IMR-90 (cell line): Measurements from ENCODE around the gene PRKN. TPM values are rescaled to one million over a fixed set of nuclear protein-coding genes. Genes with fewer than 3 reads are reported as not detected.

Experiments
- ATAC-seq: fragments of 200-7000 bp; cut with Tn5 transposase; 2 replicates; pipeline ENCODE4 v1.9.1; 2020; ENCODE audit warnings: low read depth, mild to moderate bottlenecking, moderate library complexity
- BruUV-seq: library from RNA; stranded (reverse); fragments of 400-500 nt; replicated peaks from 2 replicates; lab custom pipeline; 2021; lab: Mats Ljungman, UMichigan
- CTCF ChIA-PET: fragments of 300-600 bp; formaldehyde crosslinking; extraction: SDS; loops from one replicate; lab custom pipeline; 2021; ENCODE audit warnings: antibody characterized with exemption; lab: Yijun Ruan, JAX
- POLR2A ChIA-PET: fragments of 300-600 bp; sonication (Branson Sonifier 250); formaldehyde crosslinking; loops from one replicate; lab custom pipeline; 2022; ENCODE audit warnings: antibody characterized with exemption; ENCODE audit not compliant: unreplicated experiment; lab: Charles Lee
- DNase-seq: peaks from one replicate; pipeline ENCODE4 v3.0.0; 2013
- H2AFZ ChIP-seq: replicated peaks from 2 replicates; pipeline ENCODE3; 2013; ENCODE audit warnings: low read length, mild to moderate bottlenecking; ENCODE audit not compliant: poor library complexity
- H2AK5ac ChIP-seq: 2 replicates; pipeline ENCODE4 v1.6.1; 2013; ENCODE audit warnings: low read depth, low read length, inconsistent platforms
- H2AK9ac ChIP-seq: replicated peaks from 2 replicates; pipeline ENCODE3; 2013; ENCODE audit warnings: mild to moderate bottlenecking, low read depth, low read length, moderate library complexity; ENCODE audit not compliant: poor library complexity
- H2BK120ac ChIP-seq: 2 replicates; pipeline ENCODE4 v1.6.1; 2013; ENCODE audit warnings: low read depth, low read length, inconsistent platforms
- H2BK15ac ChIP-seq: 3 replicates; pipeline ENCODE4 v1.6.1; 2013; ENCODE audit warnings: low read depth, low read length, inconsistent platforms
- H2BK20ac ChIP-seq: 2 replicates; pipeline ENCODE4 v1.6.1; 2013; ENCODE audit warnings: low read depth, mild to moderate bottlenecking, inconsistent platforms, low read length, moderate library complexity
- H2BK5ac ChIP-seq: 2 replicates; pipeline ENCODE4 v1.6.1; 2013; ENCODE audit warnings: mild to moderate bottlenecking, low read depth, low read length, inconsistent platforms; ENCODE audit not compliant: poor library complexity, severe bottlenecking
- H3K14ac ChIP-seq: replicated peaks from 2 replicates; pipeline ENCODE4 v1.6.1; 2013; ENCODE audit warnings: low read depth, low read length, inconsistent platforms
- H3K18ac ChIP-seq: 2 replicates; pipeline ENCODE4 v1.6.1; 2013; ENCODE audit warnings: low read depth, low read length, control low read depth
- H3K23ac ChIP-seq: 2 replicates; pipeline ENCODE4 v1.6.1; 2013; ENCODE audit warnings: low read depth, low read length, inconsistent platforms
- H3K27ac ChIP-seq: 2 replicates; pipeline ENCODE4 v1.5.1; 2013; ENCODE audit warnings: mild to moderate bottlenecking, control low read depth, low read length; ENCODE audit not compliant: insufficient read depth
- H3K27me3 ChIP-seq: 2 replicates; pipeline ENCODE4 v1.6.1; 2013; ENCODE audit warnings: low read length; ENCODE audit not compliant: control insufficient read depth, insufficient read depth
- H3K36me3 ChIP-seq: 2 replicates; pipeline ENCODE4 v1.6.1; 2013; ENCODE audit warnings: low read length, mixed read lengths; ENCODE audit not compliant: control insufficient read depth, insufficient read depth
- H3K4ac ChIP-seq: 2 replicates; pipeline ENCODE4 v1.6.1; 2013; ENCODE audit warnings: low read depth, low read length, inconsistent platforms
- H3K4me1 ChIP-seq: 2 replicates; pipeline ENCODE4 v1.6.1; 2013; ENCODE audit warnings: low read length, mixed read lengths; ENCODE audit not compliant: control insufficient read depth, insufficient read depth
- H3K4me2 ChIP-seq: 2 replicates; pipeline ENCODE4 v1.6.1; 2013; ENCODE audit warnings: low read depth, mild to moderate bottlenecking, control low read depth, low read length, moderate library complexity
- H3K4me3 ChIP-seq: 2 replicates; pipeline ENCODE4 v1.5.1; 2013; ENCODE audit warnings: low read depth, mild to moderate bottlenecking, control low read depth, low read length, moderate library complexity; ENCODE audit not compliant: insufficient read depth
- H3K56ac ChIP-seq: 2 replicates; pipeline ENCODE4 v1.6.1; 2013; ENCODE audit warnings: low read length, inconsistent platforms; ENCODE audit not compliant: insufficient read depth; ENCODE audit errors: extremely low read depth
- H3K79me1 ChIP-seq, 2 experiments: 2 replicates each; pipeline ENCODE4 v1.6.1; 2013; ENCODE audit warnings: low read length in 2 of 2, inconsistent platforms in 1 of 2, low read depth in 1 of 2
- H3K9ac ChIP-seq: 2 replicates; pipeline ENCODE4 v1.6.1; 2013; ENCODE audit warnings: low read depth, low read length, control low read depth
- H3K9me1 ChIP-seq: 2 replicates; pipeline ENCODE4 v1.6.1; 2013; ENCODE audit warnings: low read length, inconsistent platforms; ENCODE audit not compliant: insufficient read depth
- H3K9me3 ChIP-seq: 2 replicates; pipeline ENCODE4 v1.6.1; 2013; ENCODE audit warnings: low read length; ENCODE audit not compliant: control insufficient read depth, insufficient read depth
- H4K20me1 ChIP-seq: 2 replicates; pipeline ENCODE4 v1.6.1; 2013; ENCODE audit warnings: low read length, inconsistent platforms; ENCODE audit not compliant: insufficient read depth
- H4K5ac ChIP-seq: 2 replicates; pipeline ENCODE4 v1.6.1; 2013; ENCODE audit warnings: mild to moderate bottlenecking, low read depth, low read length, control low read depth
- H4K8ac ChIP-seq, 2 experiments: 2 replicates each; pipeline ENCODE4 v1.6.1; 2013; ENCODE audit warnings: low read depth in 2 of 2, low read length in 2 of 2, control low read depth in 1 of 2, inconsistent platforms in 1 of 2
- H4K91ac ChIP-seq: 2 replicates; pipeline ENCODE4 v1.6.1; 2013; ENCODE audit warnings: low read depth, low read length, inconsistent platforms; ENCODE audit not compliant: insufficient read depth
- BHLHE40 ChIP-seq: fragments of 150-350 bp; IDR thresholded peaks from 2 replicates; pipeline ENCODE4 v1.6.1; 2016; ENCODE audit warnings: mild to moderate bottlenecking, low read depth, low read length
- ELK1 ChIP-seq: fragments of 150-350 bp; IDR thresholded peaks from 2 replicates; pipeline ENCODE4 v1.6.1; 2016; ENCODE audit warnings: low read depth, mild to moderate bottlenecking, low read length, moderate library complexity, borderline replicate concordance
- FOS ChIP-seq: fragments of 150-350 bp; IDR thresholded peaks from 2 replicates; pipeline ENCODE4 v1.6.1; 2016; ENCODE audit warnings: low read depth, low read length
- MAFK ChIP-seq: IDR thresholded peaks from 2 replicates; pipeline ENCODE4 v1.6.1; 2012; ENCODE audit warnings: low read depth, low read length, improper control_type of control experiment
- MXI1 ChIP-seq: IDR thresholded peaks from 2 replicates; pipeline ENCODE4 v1.6.1; 2012; ENCODE audit warnings: low read depth, mild to moderate bottlenecking, low read length, moderate library complexity, borderline replicate concordance
- POLR2A ChIP-seq: IDR thresholded peaks from 2 replicates; pipeline ENCODE4 v1.6.1; 2012; ENCODE audit warnings: mild to moderate bottlenecking, low read depth, low read length
- RAD21 ChIP-seq: IDR thresholded peaks from 2 replicates; pipeline ENCODE4 v1.6.1; 2012; ENCODE audit warnings: low read length, improper control_type of control experiment
- RCOR1 ChIP-seq: IDR thresholded peaks from 2 replicates; pipeline ENCODE4 v1.6.1; 2012; ENCODE audit warnings: mild to moderate bottlenecking, low read length, improper control_type of control experiment; ENCODE audit not compliant: insufficient replicate concordance
- SMC3 ChIP-seq: fragments of 150-350 bp; IDR thresholded peaks from 2 replicates; pipeline ENCODE4 v1.6.1; 2016; ENCODE audit warnings: low read depth, mild to moderate bottlenecking, antibody characterized with exemption, low read length, moderate library complexity
- WGBS, 2 experiments: methylation state at CpG; one replicate each; pipeline versions ENCODE4 v1.1.5 to v1.1.7; 2013; ENCODE audit warnings: missing lambda C conversion rate in 2 of 2; ENCODE audit not compliant: insufficient read length in 1 of 2; ENCODE audit errors: extremely low coverage in 2 of 2; 5-methylcytosine and 5-hydroxymethylcytosine counted together
- dilution Hi-C: fragments of 300-500 bp; cut with HindIII; formaldehyde crosslinking; loops from one replicate; pipeline ENCODE4 v1.14.3; 2018; ENCODE audit warnings: low sequenced_read_pairs; ENCODE audit not compliant: unreplicated experiment
- in situ Hi-C: fragments of 300-500 bp; cut with MboI; formaldehyde crosslinking; loops from 3 replicates; pipeline ENCODE4 v1.14.3; 2019; ENCODE audit warnings: low sequenced_read_pairs, inconsistent platforms, mixed read lengths
- intact Hi-C: fragments of 100-400 bp; cut with micrococcal nuclease; formaldehyde crosslinking; loops from 2 replicates; pipeline ENCODE4 v1.10.0; 2022
- polyA plus RNA-seq, 3 experiments: library from polyadenylated mRNA; depleted of rRNA; stranded (reverse); fragments of >200 nt; gene quantifications; 2 replicates each; pipeline ENCODE4 v1.2.3, GENCODE V29; 2012; ENCODE audit warnings: low replicate concordance in 1 of 3
- total RNA-seq: library from RNA; depleted of rRNA; stranded (reverse); fragments of >200 nt; gene quantifications from 2 replicates; pipeline ENCODE4 v1.2.3, GENCODE V29; 2012

The PRKN gene
- total and polyA plus RNA-seq, 2 of the 4 experiments (the other 2 are of a cell fraction), result 0.15 to 0.18 TPM

GRCh38 chr6:161308075-161308655, 1419.4 kb downstream of the PRKN start:
- ATAC-seq (no peak), DNase-seq (no peak)
- no peak overlapping the region for H3K4me2 ChIP-seq
- no peak overlapping the region for H3K18ac ChIP-seq
- no peak overlapping the region for H4K8ac ChIP-seq
- in situ Hi-C loops (no loop called here), dilution Hi-C loops (no loop called here), intact Hi-C loops (no loop called here)
- H2AK9ac ChIP-seq, result no peak overlapping the region
- H4K5ac ChIP-seq, result no peak overlapping the region
- H4K20me1 ChIP-seq, result no peaks in the 10 kb centered on the region
- H3K9me1 ChIP-seq, result no peaks in the 10 kb centered on the region
- no TSS peak for BruUV-seq
- ChIA-PET POLR2A (no interaction called here), CTCF (interaction anchor here (0.6 to 1.0 kb wide), 2 partner anchors 14 to 19 kb away, joined by 3 to 6 read pairs; no protein-coding TSS in a partner anchor)
- no peak overlapping the region for H4K91ac ChIP-seq
- no peak overlapping the region for H2AFZ ChIP-seq
- H3K27ac ChIP-seq, result no peak overlapping the region
- no peak overlapping the region for H3K4ac ChIP-seq
- no peaks in the 10 kb centered on the region for H3K27me3 ChIP-seq
- H3K4me1 ChIP-seq, result 0 out of 2 replicates have a peak, but pooled peaks cover 2% of the 10 kb centered on the region
- H2BK120ac ChIP-seq, result no peak overlapping the region
- H3K4me3 ChIP-seq, result no peak overlapping the region
- no peaks in the 10 kb centered on the region for H3K79me1 ChIP-seq
- no peaks in the 10 kb centered on the region for H3K36me3 ChIP-seq
- no peaks in the 10 kb centered on the region for H3K9me3 ChIP-seq
- no peak overlapping the region for H3K23ac ChIP-seq
- no peak overlapping the region for H3K9ac ChIP-seq
- WGBS, 2 experiments, result 61% methylated on average over 3 of the region's 10 CpGs; no CpG with 5 or more reads in 1 of the 2 experiments
- H2AK5ac ChIP-seq, result no peak overlapping the region
- H3K56ac ChIP-seq, result no peak overlapping the region
- no peak overlapping the region for H3K14ac ChIP-seq
- no peak overlapping the region for H2BK20ac ChIP-seq
- TF ChIP-seq RCOR1 (no peak), MAFK (no peak), POLR2A (no peak), FOS (no peak), ELK1 (no peak), RAD21 (no peak), BHLHE40 (no peak), MXI1 (no peak), SMC3 (no peak)
- no peak overlapping the region for H2BK15ac ChIP-seq
- no peak overlapping the region for H2BK5ac ChIP-seq
